ENCODE measurements around the gene CDK5RAP2. TPM values are rescaled to one million over a fixed set of nuclear protein-coding genes. Genes with fewer than 3 reads are reported as not detected.

The CDK5RAP2 gene
- total and polyA plus RNA-seq, 10 of the 15 experiments (the other 5 are each of a cell fraction or from before 2014, with no cell fraction given) = 16.2 to 53.5 (median 34.5) TPM

DNA sequence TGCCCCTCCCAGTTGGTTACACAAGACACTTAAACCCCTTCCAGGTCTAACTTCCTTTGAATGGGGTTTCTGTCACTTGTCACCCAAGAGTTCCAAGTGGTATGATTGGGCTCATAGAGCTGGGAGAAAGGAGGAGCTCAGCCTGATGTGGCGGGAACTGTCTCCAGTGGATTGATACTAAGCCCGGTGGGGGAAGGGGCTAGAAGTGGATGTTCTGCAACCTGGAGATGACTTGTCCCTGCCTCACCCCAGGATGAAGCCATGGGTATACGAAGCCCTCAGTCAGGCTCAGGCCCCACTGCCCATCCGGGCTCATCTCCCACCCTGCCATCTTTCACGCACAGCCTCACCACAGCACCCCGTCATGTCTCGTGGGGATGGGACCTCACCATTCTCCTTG is 203.9 kb downstream of the CDK5RAP2 start:
- SMC1A ChIA-PET (ENCODE audit: uncharacterized antibody, unreplicated experiment) = no interaction called here
- no peak for ATAC-seq
- CTCF ChIA-PET = no interaction called here
- Histone ChIP-seq H3K79me2 (ENCODE audit: control insufficient read depth, insufficient read depth, low read length) (no peaks in the 10 kb centered on the region), H3K27me3 (replicated peaks in 1 of 2; ENCODE audit: control insufficient read depth in 2 of 2, insufficient read depth in 2 of 2, low read length in 1 of 2) (no peaks in the 10 kb centered on the region), H3K9ac (ENCODE audit: control insufficient read depth, insufficient read depth, low read length) (no peak overlapping the region), H2AFZ (ENCODE audit: control insufficient read depth, low read depth, low read length) (no peak overlapping the region), H3K9me3 (replicated peaks; ENCODE audit: control insufficient read depth, insufficient read depth, low read length) (no peaks in the 10 kb centered on the region), H4K20me1 (ENCODE audit: control insufficient read depth, insufficient read depth) (no peaks in the 10 kb centered on the region), H3K27ac (ENCODE audit: control insufficient read depth, insufficient read depth) (no peak overlapping the region), H3K4me1 (ENCODE audit: control insufficient read depth, insufficient read depth, low read length) (no peaks in the 10 kb centered on the region), H3K36me3 (ENCODE audit: control insufficient read depth in 2 of 2, insufficient read depth in 2 of 2, low read length in 1 of 2) (no peaks in the 10 kb centered on the region), H3K4me3 (no peak overlapping the region), H3K4me2 (ENCODE audit: control insufficient read depth, insufficient read depth) (no peak overlapping the region)
- intact Hi-C loops (cut with micrococcal nuclease; ENCODE audit: unreplicated experiment) = no loop called here
- in situ Hi-C loops (cut with MboI) = no loop called here
- no peak for DNase-seq (ENCODE audit: low read depth, low spot score)
- RAD21 ChIA-PET (ENCODE audit: unreplicated experiment) = no interaction called here
- no peak for FAIRE-seq
- TF ChIP-seq EZH2 (IDR thresholded peaks at IDR 0.05; ENCODE audit: borderline replicate concordance, control insufficient read depth, low read depth, low read length) = no peak
- TF ChIP-seq NFYA (IDR thresholded peaks at IDR 0.05; ENCODE audit: borderline replicate concordance, low read depth, low read length) = no peak
- TF ChIP-seq YBX1 (IDR thresholded peaks at IDR 0.05) = no peak
- no peak for TF ChIP-seq ELK1 (IDR thresholded peaks at IDR 0.05; ENCODE audit: low read depth, low read length)
- TF ChIP-seq, protein P1, sequence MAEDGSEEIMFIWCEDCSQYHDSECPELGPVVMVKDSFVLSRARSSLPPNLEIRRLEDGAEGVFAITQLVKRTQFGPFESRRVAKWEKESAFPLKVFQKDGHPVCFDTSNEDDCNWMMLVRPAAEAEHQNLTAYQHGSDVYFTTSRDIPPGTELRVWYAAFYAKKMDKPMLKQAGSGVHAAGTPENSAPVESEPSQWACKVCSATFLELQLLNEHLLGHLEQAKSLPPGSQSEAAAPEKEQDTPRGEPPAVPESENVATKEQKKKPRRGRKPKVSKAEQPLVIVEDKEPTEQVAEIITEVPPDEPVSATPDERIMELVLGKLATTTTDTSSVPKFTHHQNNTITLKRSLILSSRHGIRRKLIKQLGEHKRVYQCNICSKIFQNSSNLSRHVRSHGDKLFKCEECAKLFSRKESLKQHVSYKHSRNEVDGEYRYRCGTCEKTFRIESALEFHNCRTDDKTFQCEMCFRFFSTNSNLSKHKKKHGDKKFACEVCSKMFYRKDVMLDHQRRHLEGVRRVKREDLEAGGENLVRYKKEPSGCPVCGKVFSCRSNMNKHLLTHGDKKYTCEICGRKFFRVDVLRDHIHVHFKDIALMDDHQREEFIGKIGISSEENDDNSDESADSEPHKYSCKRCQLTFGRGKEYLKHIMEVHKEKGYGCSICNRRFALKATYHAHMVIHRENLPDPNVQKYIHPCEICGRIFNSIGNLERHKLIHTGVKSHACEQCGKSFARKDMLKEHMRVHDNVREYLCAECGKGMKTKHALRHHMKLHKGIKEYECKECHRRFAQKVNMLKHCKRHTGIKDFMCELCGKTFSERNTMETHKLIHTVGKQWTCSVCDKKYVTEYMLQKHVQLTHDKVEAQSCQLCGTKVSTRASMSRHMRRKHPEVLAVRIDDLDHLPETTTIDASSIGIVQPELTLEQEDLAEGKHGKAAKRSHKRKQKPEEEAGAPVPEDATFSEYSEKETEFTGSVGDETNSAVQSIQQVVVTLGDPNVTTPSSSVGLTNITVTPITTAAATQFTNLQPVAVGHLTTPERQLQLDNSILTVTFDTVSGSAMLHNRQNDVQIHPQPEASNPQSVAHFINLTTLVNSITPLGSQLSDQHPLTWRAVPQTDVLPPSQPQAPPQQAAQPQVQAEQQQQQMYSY (CRISPR knock-in tag; IDR thresholded peaks at IDR 0.05) = no peak
- TF ChIP-seq SMC3 (IDR thresholded peaks at IDR 0.05; ENCODE audit: borderline replicate concordance, low read length) = no peak
- POLR2A ChIA-PET = no interaction called here
- no TSS peak for BruUV-seq (replicated peaks)
- 68% methylated on average over 7 of the region's 7 CpGs for WGBS (ENCODE audit: insufficient coverage, insufficient replicate concordance, low lambda C conversion rate, missing lambda C conversion rate)
